Measurements from ENCODE around the gene WNT3.

DNA sequence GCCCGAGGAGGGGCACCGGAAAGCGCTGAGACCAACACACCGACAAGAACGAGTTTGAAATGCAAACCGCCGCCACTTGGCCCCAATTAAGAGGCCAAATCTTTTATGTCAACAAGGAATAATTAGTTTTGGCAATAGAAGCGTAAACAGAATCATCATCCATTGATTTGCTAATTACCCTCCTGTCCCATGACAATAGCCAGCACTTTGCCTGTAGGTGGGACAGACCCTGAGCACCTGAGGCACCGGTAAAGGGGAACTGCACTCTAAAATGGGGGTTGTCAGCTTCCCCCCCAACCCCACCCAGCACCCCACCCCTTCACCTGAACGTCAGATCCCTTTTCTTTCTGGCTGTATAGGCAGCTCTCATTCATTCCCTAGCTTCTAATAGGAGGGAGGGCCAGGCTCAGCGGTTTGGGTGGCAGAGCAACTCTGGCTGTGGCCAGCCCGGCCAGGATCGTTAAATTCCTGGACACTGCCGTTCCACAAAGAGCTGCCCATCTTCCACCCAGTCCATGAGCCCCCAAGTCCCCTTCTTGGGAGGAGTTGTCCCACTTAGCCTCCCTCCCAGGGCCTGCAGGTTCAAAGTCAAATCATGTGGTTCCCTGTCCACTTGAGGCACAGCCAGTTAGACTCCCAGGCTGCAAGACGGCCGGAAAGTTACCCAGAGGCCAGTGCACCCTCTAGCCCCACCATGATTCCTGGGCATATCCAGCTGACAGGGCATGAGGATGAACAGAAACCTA is 45.8 kb downstream of the WNT3 start:
- TF ChIP-seq, protein P1, sequence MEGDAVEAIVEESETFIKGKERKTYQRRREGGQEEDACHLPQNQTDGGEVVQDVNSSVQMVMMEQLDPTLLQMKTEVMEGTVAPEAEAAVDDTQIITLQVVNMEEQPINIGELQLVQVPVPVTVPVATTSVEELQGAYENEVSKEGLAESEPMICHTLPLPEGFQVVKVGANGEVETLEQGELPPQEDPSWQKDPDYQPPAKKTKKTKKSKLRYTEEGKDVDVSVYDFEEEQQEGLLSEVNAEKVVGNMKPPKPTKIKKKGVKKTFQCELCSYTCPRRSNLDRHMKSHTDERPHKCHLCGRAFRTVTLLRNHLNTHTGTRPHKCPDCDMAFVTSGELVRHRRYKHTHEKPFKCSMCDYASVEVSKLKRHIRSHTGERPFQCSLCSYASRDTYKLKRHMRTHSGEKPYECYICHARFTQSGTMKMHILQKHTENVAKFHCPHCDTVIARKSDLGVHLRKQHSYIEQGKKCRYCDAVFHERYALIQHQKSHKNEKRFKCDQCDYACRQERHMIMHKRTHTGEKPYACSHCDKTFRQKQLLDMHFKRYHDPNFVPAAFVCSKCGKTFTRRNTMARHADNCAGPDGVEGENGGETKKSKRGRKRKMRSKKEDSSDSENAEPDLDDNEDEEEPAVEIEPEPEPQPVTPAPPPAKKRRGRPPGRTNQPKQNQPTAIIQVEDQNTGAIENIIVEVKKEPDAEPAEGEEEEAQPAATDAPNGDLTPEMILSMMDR (IDR thresholded peaks at IDR 0.05) = no peak
- no peak for TF ChIP-seq ZFX (IDR thresholded peaks at IDR 0.05; ENCODE audit: borderline replicate concordance)

Measured in 22Rv1 (cell line).